GM10847 (cell line): Measurements from ENCODE around the gene GINS2.

Experiments used
- POLR2A ChIP-seq: IDR thresholded peaks from 2 replicates; pipeline ENCODE4 v1.6.1; 2011; ENCODE audit not compliant: insufficient read length; ENCODE audit errors: extremely low read depth

Gene GINS2

GRCh38 chr16:85649411-85650134 is 39.2 kb downstream of the GINS2 start:
- no peak for TF ChIP-seq POLR2A

- no peak for TF ChIP-seq POLR2A
These were observed 39.9 kb downstream of the GINS2 start for GRCh38 chr16:85648805-85649204.

- TF ChIP-seq POLR2A: no peak
These were observed 40.6 kb downstream of the GINS2 start for GRCh38 chr16:85648070-85648714.

- TF ChIP-seq POLR2A: no peak
These were observed 41.8 kb downstream of the GINS2 start for GRCh38 chr16:85646976-85647375.

GRCh38 chr16:85646358-85646907 is 42.3 kb downstream of the GINS2 start:
- no peak for TF ChIP-seq POLR2A

- no peak for TF ChIP-seq POLR2A
These were observed 43.6 kb downstream of the GINS2 start for GRCh38 chr16:85645021-85645589.

GRCh38 chr16:85644093-85644712 is 44.6 kb downstream of the GINS2 start:
- TF ChIP-seq POLR2A: no peak

GRCh38 chr16:85643631-85644030 is 45.1 kb downstream of the GINS2 start:
- no peak for TF ChIP-seq POLR2A

GRCh38 chr16:85642762-85643358 is 45.9 kb downstream of the GINS2 start:
- no peak for TF ChIP-seq POLR2A

- TF ChIP-seq POLR2A: no peak
These were observed 47.0 kb downstream of the GINS2 start for GRCh38 chr16:85641776-85642176.

GRCh38 chr16:85641305-85641704 is 47.4 kb downstream of the GINS2 start:
- TF ChIP-seq POLR2A: no peak

GRCh38 chr16:85640585-85640984 is 48.2 kb downstream of the GINS2 start:
- TF ChIP-seq POLR2A: no peak

GRCh38 chr16:85640254-85640558 is 48.5 kb downstream of the GINS2 start:
- no peak for TF ChIP-seq POLR2A

GRCh38 chr16:85639529-85640253 is 49.1 kb downstream of the GINS2 start:
- no peak for TF ChIP-seq POLR2A
